IPS DF 6.9 (cell line): Measurements from ENCODE around the gene SUFU.
"Not testable (repeated sequence)": the region's sequence is repeated elsewhere in the genome, so short reads cannot be mapped to it uniquely, and the experiment has no call there.

ENCODE experiments used
- DNase-seq: peaks from one replicate; pipeline ENCODE4 v3.0.0-alpha.2; 2013; ENCODE audit warnings: low read depth, low spot score
- H3K27ac ChIP-seq: one replicate; pipeline ENCODE4 v1.5.1; 2013; ENCODE audit warnings: low read length, control low read depth
- H3K27me3 ChIP-seq: 2 replicates; pipeline ENCODE4 v1.6.1; 2013; ENCODE audit warnings: mild to moderate bottlenecking, low read length; ENCODE audit not compliant: control insufficient read depth, insufficient read depth
- H3K36me3 ChIP-seq: 2 replicates; pipeline ENCODE4 v1.6.1; 2013; ENCODE audit warnings: low read length; ENCODE audit not compliant: control insufficient read depth, insufficient read depth
- H3K4me1 ChIP-seq: 2 replicates; pipeline ENCODE4 v1.6.1; 2013; ENCODE audit warnings: low read length; ENCODE audit not compliant: control insufficient read depth, insufficient read depth
- H3K4me3 ChIP-seq: 2 replicates; pipeline ENCODE4 v1.5.1; 2013; ENCODE audit warnings: mild to moderate bottlenecking, low read length
- H3K9me3 ChIP-seq: 2 replicates; pipeline ENCODE4 v1.6.1; 2013; ENCODE audit warnings: low read length, inconsistent platforms; ENCODE audit not compliant: control insufficient read depth, insufficient read depth
- WGBS: extraction: QIAGEN DNeasy Blood & Tissue Kit; methylation state at CpG from one replicate; pipeline ENCODE4 v1.1.7; 2013; ENCODE audit warnings: mixed read lengths, missing lambda C conversion rate; ENCODE audit not compliant: insufficient read length, insufficient coverage; 5-methylcytosine and 5-hydroxymethylcytosine counted together

Gene SUFU

DNA sequence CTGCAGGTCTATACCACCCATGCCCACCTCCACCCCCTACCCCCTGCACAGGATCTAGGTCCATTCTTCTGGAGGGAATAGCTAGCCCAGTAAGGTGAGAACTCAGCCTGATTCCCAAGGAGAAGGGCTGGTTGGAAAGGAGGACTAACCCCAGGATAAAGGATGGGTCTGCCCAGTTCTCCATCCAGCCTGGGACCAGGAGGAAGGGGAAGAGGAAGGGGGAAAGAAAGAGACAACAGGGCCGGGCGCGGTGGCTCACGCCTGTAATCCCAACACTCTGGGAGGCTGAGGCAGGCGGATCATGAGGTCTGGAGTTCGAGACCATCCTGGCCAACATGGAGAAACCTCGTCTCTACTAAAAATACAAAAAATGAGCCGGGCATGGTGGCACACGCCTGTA lies 31.2 kb downstream of the SUFU start:
- H3K36me3 ChIP-seq, H3K27ac ChIP-seq: not testable (repeated sequence)
- no CpG with 5 or more reads among the region's 9 CpGs for WGBS

DNA sequence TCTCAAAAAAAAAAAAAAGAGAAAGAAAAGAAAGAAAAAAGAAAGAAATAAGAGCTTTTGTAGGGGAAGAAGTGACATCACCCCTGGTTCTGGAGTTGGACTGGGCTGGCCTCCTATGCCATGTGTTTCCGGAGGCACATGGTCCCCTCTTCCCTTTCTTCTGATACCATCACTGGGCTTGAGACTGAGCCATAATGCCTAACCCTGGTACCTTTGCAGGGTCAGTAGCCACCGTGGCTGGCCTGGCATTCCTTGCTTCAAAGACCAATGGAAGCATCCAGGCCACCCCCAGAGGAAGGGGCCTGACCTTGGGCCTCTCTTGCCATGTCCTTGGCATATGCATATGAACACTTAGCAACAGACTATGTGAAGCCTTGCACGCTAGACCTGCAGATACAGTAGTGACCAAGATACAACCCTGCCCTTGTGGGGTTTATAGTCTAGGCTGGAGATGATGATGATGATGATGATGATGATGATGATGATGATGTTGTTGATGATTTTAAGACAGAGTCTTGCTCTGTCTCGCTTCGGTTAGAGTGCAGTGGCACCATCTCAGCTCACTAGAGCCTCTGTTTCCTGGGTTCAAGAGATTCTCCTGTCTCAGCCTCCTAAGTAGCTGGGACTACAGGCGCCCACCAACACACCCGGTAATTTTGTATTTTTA lies 31.8 kb downstream of the SUFU start:
- no peak for DNase-seq
- Histone ChIP-seq H3K4me1 (no peaks in the 10 kb centered on the region), H3K36me3 (no peaks in the 10 kb centered on the region), H3K9me3 (no peaks in the 10 kb centered on the region), H3K27ac (no peak overlapping the region), H3K27me3 (no peaks in the 10 kb centered on the region), H3K4me3 (no peak overlapping the region)
- WGBS: no CpG with 5 or more reads among the region's 7 CpGs

More for the DNA sequence above, 31.2 kb downstream of the SUFU start:
- H3K4me1 ChIP-seq, H3K4me3 ChIP-seq, DNase-seq, H3K27me3 ChIP-seq, H3K9me3 ChIP-seq: not testable (repeated sequence)

DNA sequence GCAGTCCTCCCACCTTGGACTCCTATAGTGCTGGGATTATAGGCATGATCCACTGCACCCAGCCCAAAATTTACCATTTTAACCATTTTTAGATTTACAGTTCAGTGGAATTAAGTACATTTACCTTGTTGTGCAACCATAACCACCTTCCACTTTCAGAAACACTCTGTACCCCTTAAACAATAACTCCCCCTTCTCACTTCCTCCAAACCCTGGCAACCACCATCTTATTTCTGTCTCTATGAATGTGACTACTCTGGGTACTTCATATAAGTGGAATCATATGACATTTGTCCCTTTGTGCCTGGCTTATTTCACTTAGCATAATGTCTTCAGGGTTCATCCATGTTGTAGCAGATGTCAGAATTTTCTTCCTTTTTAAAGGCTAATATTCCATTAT lies 33.6 kb downstream of the SUFU start:
- Histone ChIP-seq H3K36me3 (no peaks in the 10 kb centered on the region), H3K4me1 (no peaks in the 10 kb centered on the region), H3K27ac (no peak overlapping the region)

DNA sequence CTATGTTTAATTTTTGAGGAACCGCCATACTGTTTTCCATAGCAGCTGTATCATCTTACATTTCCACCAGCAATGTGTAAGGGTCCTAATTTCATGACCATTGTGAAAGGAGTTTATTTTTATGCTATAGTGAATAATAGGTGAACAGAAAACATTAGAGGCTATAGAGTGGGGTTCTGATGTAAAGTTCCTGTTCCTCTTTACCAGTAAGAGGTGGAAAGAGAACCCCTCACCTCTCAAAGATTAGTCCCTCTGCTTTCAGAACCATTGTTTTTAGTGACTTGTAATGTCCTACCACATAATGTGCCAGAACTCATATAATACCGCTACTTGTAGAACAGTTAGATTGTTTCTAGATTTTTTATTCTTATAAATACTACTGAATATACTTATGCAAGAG lies 34.2 kb downstream of the SUFU start:
- H3K4me1 ChIP-seq: no peaks in the 10 kb centered on the region
- H3K27me3 ChIP-seq: no peaks in the 10 kb centered on the region
- no peak overlapping the region for H3K27ac ChIP-seq
- H3K9me3 ChIP-seq: no peaks in the 10 kb centered on the region
- no peak overlapping the region for H3K4me3 ChIP-seq
- no peak for DNase-seq
- no CpG with 5 or more reads among the region's 2 CpGs for WGBS
- no peaks in the 10 kb centered on the region for H3K36me3 ChIP-seq

More for the DNA sequence above, 33.6 kb downstream of the SUFU start:
- DNase-seq: no peak
- no peak overlapping the region for H3K4me3 ChIP-seq
- H3K27me3 ChIP-seq: no peaks in the 10 kb centered on the region
- H3K9me3 ChIP-seq: no peaks in the 10 kb centered on the region

DNA sequence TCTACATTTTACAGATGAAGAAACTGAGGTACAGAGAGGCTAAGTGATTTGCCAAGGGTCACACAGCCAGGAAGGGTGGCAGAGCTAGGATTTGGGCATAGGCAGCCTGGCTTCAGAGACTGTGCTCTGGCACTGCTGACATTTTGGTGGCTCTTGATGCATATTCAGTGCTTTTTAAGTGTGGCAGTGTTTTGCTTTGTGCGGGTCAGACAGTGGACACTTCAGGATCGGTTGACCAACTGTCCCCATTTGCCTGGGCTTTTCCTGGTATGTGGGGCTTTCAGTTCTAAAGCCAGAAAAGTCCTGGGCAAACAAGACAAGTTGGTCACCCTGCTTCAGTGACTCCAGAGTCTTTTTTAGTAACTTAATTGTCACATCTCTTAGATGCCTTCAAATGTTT lies 35.0 kb downstream of the SUFU start:
- H3K27ac ChIP-seq: no peak overlapping the region
- no CpG with 5 or more reads among the region's 2 CpGs for WGBS
- no peaks in the 10 kb centered on the region for H3K36me3 ChIP-seq
- no peak for DNase-seq
- no peaks in the 10 kb centered on the region for H3K4me1 ChIP-seq
- H3K4me3 ChIP-seq: no peak overlapping the region
- H3K27me3 ChIP-seq: no peaks in the 10 kb centered on the region
- no peaks in the 10 kb centered on the region for H3K9me3 ChIP-seq

DNA sequence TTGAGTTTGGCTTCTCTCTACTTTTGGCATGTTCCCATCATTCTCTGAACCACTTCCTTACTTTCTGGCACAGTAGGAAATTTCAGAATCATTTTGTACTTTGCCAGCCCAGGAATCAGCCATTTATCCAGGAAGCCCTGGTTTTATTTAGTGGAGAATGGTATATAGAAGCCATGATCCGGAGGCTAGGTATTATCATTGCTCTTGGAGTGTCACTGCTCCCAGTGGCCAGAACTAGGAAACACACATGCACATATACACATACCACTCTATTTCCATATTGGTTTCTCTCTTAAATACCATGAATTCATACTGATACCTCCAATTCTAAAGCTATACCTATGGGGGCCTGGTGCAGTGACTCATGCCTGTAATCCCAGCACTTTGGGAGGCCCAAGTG lies 36.3 kb downstream of the SUFU start:
- no peaks in the 10 kb centered on the region for H3K9me3 ChIP-seq
- H3K27ac ChIP-seq: no peak overlapping the region
- no peaks in the 10 kb centered on the region for H3K27me3 ChIP-seq
- H3K4me1 ChIP-seq: no peaks in the 10 kb centered on the region
- no peak for DNase-seq
- no CpG with 5 or more reads among the region's 1 CpG for WGBS
- H3K4me3 ChIP-seq: no peak overlapping the region
- no peaks in the 10 kb centered on the region for H3K36me3 ChIP-seq

DNA sequence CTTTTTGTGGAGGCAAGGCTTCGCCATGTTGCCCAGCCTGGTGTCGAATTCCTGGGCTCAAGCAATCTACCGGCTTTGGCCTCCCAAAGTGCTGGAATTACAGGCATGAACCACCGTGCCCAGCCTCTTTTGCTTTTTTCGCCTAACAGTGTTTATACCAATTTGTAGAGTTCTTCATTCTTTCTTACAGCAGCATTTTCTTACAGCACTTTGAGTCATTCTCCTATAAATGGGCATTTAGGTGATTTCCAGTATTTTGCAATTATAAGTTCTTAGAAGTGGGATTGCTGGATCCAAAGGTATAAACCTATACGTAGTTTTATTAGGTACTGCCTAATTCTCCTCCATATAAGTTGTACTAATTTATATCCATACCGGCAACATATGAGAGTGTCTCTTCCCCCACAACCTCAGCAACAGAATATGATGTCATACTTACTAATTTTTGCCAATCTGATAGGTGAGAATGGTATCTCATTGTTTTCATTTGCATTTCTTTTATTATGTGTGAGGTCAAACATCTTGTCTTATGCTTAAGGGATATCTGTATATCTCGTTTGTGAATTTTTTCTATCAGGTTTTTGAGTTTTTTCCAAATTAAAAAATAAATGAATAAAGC lies 39.1 kb downstream of the SUFU start:
- H3K27me3 ChIP-seq: no peaks in the 10 kb centered on the region
- H3K36me3 ChIP-seq: 0 out of 2 replicates have a peak, but pooled peaks cover 3% of the 10 kb centered on the region
- no peak overlapping the region for H3K27ac ChIP-seq
- DNase-seq: no peak
- H3K4me1 ChIP-seq: no peaks in the 10 kb centered on the region
- no peaks in the 10 kb centered on the region for H3K9me3 ChIP-seq
- no peak overlapping the region for H3K4me3 ChIP-seq
- WGBS: no CpG with 5 or more reads among the region's 8 CpGs

DNA sequence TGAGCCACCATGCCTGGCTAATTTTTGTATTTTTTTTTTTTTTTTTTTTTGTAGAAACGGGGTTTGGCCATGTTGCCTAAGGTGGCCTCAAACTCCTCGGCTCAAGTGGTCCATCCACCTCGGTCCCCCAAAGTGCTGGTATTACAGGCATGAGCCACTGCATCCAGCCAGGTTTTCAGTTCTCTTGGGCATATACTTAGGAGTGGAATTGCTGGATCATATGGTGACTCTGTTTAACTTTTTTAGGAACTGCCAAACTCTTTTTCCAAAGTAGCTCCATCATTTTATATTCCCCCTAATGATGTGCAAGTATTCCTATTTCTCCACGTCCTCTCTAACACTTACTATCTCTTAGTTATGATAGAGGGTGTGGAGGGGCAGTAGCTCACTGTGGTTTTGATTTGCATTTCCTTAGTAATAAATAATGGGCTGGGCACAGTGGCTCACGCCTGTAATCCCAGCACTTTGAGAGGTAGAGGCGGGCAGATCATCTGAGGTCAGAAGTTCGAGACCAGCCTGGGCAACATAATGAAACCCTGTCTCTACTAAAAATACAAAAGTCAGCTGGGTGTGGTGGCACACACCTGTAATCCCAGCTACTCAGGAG lies 41.6 kb downstream of the SUFU start:
- Histone ChIP-seq H3K9me3 (no peaks in the 10 kb centered on the region), H3K27ac (no peak overlapping the region), H3K4me3 (no peak overlapping the region), H3K4me1 (no peaks in the 10 kb centered on the region), H3K36me3 (0 out of 2 replicates have a peak, but pooled peaks cover 3% of the 10 kb centered on the region), H3K27me3 (no peaks in the 10 kb centered on the region)
- no peak for DNase-seq
- WGBS: no CpG with 5 or more reads among the region's 7 CpGs

DNA sequence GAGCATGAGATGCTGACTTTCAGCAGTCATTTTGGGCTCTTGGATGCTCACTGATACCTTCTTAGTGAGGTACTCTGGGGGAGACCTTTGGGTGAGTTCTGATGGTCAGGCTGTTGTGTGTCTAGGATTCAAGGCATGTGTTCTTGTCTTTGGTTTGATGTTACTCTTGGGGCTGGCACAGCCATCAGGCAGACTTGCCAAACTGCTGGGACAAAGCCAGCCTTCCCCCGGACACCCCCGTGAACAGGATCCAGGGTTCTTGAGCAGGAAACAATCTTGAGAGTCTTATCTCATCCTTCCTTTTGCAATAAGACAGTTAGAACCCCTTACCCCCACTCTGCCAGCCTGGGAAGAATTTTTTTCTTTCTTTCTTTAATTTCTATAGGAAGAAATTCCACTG lies 42.2 kb downstream of the SUFU start:
- no CpG with 5 or more reads among the region's 2 CpGs for WGBS
- Histone ChIP-seq H3K9me3 (no peaks in the 10 kb centered on the region), H3K27me3 (no peaks in the 10 kb centered on the region), H3K36me3 (0 out of 2 replicates have a peak, but pooled peaks cover 3% of the 10 kb centered on the region), H3K27ac (no peak overlapping the region), H3K4me3 (no peak overlapping the region), H3K4me1 (no peaks in the 10 kb centered on the region)
- no peak for DNase-seq

DNA sequence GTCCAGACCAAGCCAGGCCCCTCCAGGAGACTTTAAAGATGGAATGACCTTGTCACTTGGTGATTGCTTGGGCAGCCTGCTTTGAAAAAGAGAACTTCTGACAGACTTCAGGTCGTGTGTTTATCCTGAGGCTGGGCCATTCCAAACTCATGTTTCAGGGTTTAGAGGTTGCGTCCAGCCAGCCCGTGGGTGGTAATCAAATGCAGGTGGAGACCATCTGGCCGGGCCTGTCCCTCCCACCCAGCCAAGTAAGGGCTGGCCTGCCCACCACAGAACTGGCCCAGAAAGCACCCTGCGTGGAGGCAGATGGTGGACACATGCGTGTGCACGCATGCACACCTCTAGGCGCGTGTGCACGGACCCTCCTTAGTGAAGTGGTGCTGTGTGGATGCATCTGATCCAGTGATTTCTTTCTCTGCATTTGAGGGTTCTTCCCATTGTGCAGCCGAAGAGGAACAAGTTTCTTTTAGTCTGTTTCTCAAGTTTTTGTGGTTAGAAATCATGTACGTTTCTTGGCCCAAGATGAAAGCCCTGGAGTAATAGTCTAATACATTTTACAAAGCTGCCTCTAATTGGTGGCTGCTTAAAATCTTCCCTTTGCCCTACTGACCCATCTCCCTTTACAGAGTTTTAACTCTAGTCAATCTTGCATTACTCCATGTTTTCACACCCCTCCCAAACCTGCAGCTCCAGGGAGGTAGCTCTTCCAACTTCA lies 43.0 kb downstream of the SUFU start:
- H3K4me1 ChIP-seq: no peaks in the 10 kb centered on the region
- no CpG with 5 or more reads among the region's 12 CpGs for WGBS
- no peaks in the 10 kb centered on the region for H3K27me3 ChIP-seq
- H3K9me3 ChIP-seq: no peaks in the 10 kb centered on the region
- H3K4me3 ChIP-seq: no peak overlapping the region
- no peak overlapping the region for H3K27ac ChIP-seq
- DNase-seq: no peak
- H3K36me3 ChIP-seq: 0 out of 2 replicates have a peak, but pooled peaks cover 3% of the 10 kb centered on the region
